ENCODE data around the gene OR4Q3. TPM values are rescaled to one million over a fixed set of nuclear protein-coding genes. Genes with fewer than 3 reads are reported as not detected.

Gene OR4Q3
- total and polyA plus RNA-seq, 2 donors (not counting 3 experiments of a cell fraction or from before 2014, with no cell fraction given): not detected

- Histone ChIP-seq H4K20me1 (replicated peaks; ENCODE audit: control insufficient read depth, extremely low read depth, insufficient read depth, low read length) (no peaks in the 10 kb centered on the region), H3K4me1 (ENCODE audit: control insufficient read depth, extremely low read depth, insufficient read depth, low read length) (no peaks in the 10 kb centered on the region), H3K27ac (ENCODE audit: insufficient read depth, low read depth, low read length) (no peak overlapping the region), H3K79me2 (ENCODE audit: control insufficient read depth, insufficient read depth, low read length) (no peaks in the 10 kb centered on the region), H3K36me3 (ENCODE audit: control insufficient read depth in 2 of 2, extremely low read depth in 1 of 2, insufficient read depth in 2 of 2, low read length in 2 of 2) (no peaks in the 10 kb centered on the region), H3K4me2 (ENCODE audit: insufficient read depth, low read length) (no peak overlapping the region), H3K9ac (replicated peaks; ENCODE audit: extremely low read depth, insufficient read depth, low read length) (no peak overlapping the region), H3K27me3 (ENCODE audit: control insufficient read depth in 2 of 2, insufficient read depth in 2 of 2, low read length in 2 of 2) (no peaks in the 10 kb centered on the region), H3K9me3 (replicated peaks; ENCODE audit: control insufficient read depth, insufficient read depth, low read length) (no peaks in the 10 kb centered on the region), H3K4me3 (replicated peaks in 1 of 3; ENCODE audit: insufficient read depth in 1 of 3, low read depth in 1 of 3, low read length in 3 of 3) (no peak overlapping the region), H3K9me1 (replicated peaks; ENCODE audit: control insufficient read depth, extremely low read depth, insufficient read depth, low read length) (no peaks in the 10 kb centered on the region), H2AFZ (ENCODE audit: low read depth, low read length) (no peak overlapping the region)
- TF ChIP-seq POLR2AphosphoS5 (IDR thresholded peaks at IDR 0.05; ENCODE audit: insufficient read depth, low read depth, low read length) (no peak), CTCF (IDR thresholded peaks at IDR 0.05; ENCODE audit: extremely low read depth in 1 of 2, insufficient read depth in 1 of 2, low read depth in 1 of 2, low read length in 2 of 2) (no peak), EZH2 (IDR thresholded peaks at IDR 0.05; ENCODE audit: borderline replicate concordance, low read depth, low read length, severe bottlenecking) (no peak), GATA2 (IDR thresholded peaks at IDR 0.05; ENCODE audit: insufficient read depth, insufficient read length, low read depth, low read length) (no peak), FOS (IDR thresholded peaks at IDR 0.05; ENCODE audit: borderline replicate concordance, insufficient read depth, low read length) (no peak), JUN (IDR thresholded peaks at IDR 0.05; ENCODE audit: borderline replicate concordance, insufficient read depth, insufficient read length, low read depth) (no peak), MAX (IDR thresholded peaks at IDR 0.05; ENCODE audit: insufficient read depth, insufficient read length) (no peak), POLR2A (IDR thresholded peaks at IDR 0.05; ENCODE audit: low read depth, low read length) (no peak), MYC (IDR thresholded peaks at IDR 0.05; ENCODE audit: low read depth, low read length) (no peak)
- ChIA-PET CTCF (no interaction called here), POLR2A (no interaction called here)
- intact Hi-C loops (cut with micrococcal nuclease) (no loop called here), dilution Hi-C loops (cut with MboI; ENCODE audit: extremely low pct_ligation_motif_present, low sequenced_read_pairs) (no loop called here)
- no peak for FAIRE-seq
- DNase-seq (ENCODE audit: low read depth, low spot score): no peak
- BruUV-seq (replicated peaks): no TSS peak
Observed at GRCh38 chr14:19729359-19729758, 14.0 kb upstream of the OR4Q3 start.
